ENCODE results near the gene MAP4K4.

The MAP4K4 gene

DNA sequence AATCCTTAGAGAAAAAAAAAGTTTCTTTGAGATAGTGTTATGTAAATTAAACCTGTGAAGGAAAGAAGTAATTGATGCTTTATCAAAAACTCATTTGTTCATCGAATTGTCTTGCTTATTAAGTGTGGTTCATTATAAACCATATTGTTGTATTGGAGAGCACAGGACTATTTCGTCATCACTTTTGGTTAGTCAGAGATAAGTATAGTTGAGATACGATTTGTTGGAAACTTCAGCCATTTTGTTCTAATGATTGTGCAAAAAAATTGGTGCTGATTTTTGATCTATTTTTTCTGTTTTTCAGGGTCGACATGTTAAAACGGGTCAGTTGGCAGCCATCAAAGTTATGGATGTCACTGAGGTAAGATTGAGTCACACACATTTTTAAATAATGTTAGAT lies 92.9 kb downstream of the MAP4K4 start:
- H3K27ac ChIP-seq = no peak overlapping the region
- TF ChIP-seq, protein P1, sequence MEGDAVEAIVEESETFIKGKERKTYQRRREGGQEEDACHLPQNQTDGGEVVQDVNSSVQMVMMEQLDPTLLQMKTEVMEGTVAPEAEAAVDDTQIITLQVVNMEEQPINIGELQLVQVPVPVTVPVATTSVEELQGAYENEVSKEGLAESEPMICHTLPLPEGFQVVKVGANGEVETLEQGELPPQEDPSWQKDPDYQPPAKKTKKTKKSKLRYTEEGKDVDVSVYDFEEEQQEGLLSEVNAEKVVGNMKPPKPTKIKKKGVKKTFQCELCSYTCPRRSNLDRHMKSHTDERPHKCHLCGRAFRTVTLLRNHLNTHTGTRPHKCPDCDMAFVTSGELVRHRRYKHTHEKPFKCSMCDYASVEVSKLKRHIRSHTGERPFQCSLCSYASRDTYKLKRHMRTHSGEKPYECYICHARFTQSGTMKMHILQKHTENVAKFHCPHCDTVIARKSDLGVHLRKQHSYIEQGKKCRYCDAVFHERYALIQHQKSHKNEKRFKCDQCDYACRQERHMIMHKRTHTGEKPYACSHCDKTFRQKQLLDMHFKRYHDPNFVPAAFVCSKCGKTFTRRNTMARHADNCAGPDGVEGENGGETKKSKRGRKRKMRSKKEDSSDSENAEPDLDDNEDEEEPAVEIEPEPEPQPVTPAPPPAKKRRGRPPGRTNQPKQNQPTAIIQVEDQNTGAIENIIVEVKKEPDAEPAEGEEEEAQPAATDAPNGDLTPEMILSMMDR (conservative IDR thresholded peaks at IDR 0.05) = no peak
- no peak for TF ChIP-seq ZFX (IDR thresholded peaks at IDR 0.05)

DNA sequence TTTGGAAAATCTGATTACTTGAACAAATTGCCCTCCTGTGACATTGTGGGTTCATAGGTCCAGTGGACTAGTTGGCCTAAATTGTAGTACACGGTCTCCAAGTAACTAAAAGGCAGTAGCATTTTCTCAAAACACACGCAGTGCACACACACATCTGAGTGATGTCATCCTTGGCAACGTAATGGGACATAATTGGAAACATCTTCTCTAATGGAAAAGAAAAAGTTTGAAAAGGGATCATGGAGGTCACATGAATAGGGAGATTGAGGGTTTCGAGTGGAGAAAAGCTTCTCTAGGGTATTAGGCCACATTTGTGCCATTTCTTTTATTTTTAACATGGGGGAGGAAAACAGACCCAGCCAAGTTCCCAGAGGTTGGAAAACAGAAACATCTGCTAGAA lies 93.3 kb downstream of the MAP4K4 start:
- TF ChIP-seq ZFX (IDR thresholded peaks at IDR 0.05) = no peak
- TF ChIP-seq, protein P1 (conservative IDR thresholded peaks at IDR 0.05) = no peak
- no peak overlapping the region for H3K27ac ChIP-seq

DNA sequence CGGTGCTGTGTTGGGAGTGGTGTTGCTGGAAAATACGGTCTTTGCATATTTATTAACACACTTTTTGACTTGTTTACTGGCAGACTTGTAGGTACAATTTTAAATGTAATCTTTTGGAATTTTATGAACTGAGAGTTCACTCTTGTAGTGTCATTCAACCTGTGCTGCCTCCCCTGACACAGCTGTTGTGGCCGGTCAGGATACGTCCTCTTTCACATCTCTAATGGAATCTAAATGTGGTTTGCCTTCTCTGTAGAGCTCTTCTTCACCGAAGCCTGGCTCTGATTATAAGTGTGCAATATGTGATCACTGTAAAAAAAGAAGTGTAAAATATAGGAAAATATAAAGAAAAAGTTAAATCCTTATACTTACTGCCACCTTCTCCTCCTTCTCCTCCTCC lies 94.7 kb downstream of the MAP4K4 start:
- H3K27ac ChIP-seq = no peak overlapping the region

DNA sequence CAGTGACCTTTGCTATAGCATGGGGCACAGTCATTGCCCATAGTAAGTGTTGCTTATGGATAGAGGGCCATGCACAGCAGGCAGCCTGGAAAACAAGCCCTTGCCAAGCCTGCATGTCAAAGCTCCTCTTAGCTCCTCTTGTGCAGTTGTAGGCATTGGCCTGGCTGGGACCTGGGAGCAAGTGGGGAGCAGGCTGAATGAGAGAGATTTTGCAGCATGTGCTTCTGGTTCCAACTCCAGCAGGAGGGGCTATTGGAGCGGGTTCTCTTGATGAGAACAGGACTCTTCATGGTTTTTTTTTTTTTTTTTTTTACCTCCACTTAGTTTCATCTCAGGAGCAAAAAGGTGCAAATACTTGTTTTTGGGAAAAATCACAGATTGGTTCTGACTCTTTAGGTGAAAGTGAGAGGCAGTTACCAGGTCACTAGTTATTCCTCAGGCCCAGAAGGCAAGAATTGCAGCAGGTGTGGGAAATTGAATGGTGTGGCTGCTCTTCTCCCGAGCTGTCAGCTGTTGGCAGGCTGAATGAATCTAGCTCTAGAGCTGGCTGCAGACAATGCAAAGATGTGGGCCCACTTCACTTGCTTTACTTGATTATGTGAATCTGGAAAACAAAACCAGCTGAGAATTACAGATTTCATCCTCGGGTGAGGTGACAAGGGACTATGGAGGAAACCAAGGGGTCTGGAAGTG lies 95.9 kb downstream of the MAP4K4 start:
- TF ChIP-seq ZFX (IDR thresholded peaks at IDR 0.05) = no peak
- TF ChIP-seq, protein P1 (conservative IDR thresholded peaks at IDR 0.05) = no peak
- no peak overlapping the region for H3K27ac ChIP-seq

More for the DNA sequence above, 94.7 kb downstream of the MAP4K4 start:
- TF ChIP-seq, protein P1 (conservative IDR thresholded peaks at IDR 0.05) = no peak
- TF ChIP-seq ZFX (IDR thresholded peaks at IDR 0.05) = no peak

DNA sequence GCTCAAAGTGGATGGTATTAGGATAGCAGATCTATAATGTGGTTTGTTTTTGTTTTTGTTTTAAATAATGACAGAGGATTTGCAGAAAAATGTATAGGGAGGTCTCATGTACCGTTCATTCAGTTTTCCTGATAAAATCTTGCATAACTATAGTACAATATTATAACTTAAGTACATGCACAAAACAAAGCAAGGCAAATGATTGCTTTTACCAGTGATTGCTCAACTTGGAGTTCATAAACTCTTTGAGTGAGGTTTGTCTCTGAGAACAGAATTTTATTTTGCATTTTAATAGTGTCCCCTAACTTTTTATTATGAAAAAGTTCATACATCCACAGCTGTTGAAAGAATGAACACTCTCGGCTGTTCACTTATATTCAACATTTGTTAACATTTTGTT lies 96.6 kb downstream of the MAP4K4 start:
- H3K27ac ChIP-seq = no peak overlapping the region
- TF ChIP-seq ZFX (IDR thresholded peaks at IDR 0.05) = no peak
- TF ChIP-seq, protein P1 (conservative IDR thresholded peaks at IDR 0.05) = no peak

DNA sequence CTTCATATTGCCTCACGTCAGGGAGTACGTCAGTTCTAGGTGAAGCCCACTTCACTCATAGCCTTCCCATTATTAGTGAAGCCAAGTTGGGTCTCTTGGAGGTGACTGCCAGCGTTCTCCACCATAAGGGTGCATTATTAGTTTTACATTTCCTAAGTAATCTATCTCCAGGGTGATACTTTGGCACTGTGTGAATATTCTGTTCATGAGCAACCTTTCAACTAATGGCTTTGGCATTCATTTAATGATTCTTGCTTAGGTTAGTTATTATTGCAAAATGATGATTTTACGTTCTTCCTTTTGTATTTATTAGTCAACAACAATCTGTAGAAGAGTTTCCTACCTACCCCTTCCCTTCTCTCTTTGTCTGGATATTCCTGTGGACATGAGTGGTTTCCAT lies 97.5 kb downstream of the MAP4K4 start:
- TF ChIP-seq, protein P1 (conservative IDR thresholded peaks at IDR 0.05) = no peak
- TF ChIP-seq ZFX (IDR thresholded peaks at IDR 0.05) = no peak
- H3K27ac ChIP-seq = no peak overlapping the region

DNA sequence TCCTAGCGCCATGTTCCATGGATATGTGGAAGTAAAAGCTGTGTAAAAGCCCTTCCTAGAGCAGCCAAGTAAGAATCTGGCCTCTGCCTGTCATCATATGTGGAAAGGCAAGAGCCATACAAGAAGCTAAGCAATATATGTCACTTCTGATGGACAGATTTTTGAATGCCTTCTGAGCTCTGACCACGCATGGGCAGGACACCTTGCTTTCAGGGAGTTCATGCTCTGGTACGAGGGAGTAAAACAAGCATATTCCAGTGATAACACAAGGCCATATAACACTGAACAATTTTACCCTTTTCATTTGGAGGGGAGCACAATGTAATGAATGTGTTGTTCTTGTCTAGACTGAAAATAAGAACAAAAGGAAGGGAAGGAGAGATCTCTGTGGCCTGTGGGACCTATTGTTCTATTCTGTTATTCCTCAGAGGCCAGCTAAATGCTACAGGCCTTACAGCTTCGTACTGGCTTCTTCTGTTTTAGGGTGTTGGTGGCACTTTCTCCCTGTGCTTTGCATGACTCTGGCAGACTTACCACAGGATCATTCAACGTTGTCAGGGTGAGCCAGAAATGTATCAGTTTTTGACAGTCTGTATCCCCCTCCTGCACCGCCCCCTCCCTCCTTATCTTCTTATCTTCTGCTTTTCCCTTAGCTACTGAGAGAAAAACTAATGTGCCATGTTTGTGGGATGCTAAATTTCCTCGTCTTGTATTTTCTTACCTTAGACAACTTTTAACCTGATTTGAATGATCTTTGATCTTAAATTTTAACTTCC lies 99.5 kb downstream of the MAP4K4 start:
- TF ChIP-seq, protein P1 (conservative IDR thresholded peaks at IDR 0.05) = no peak
- TF ChIP-seq ZFX (IDR thresholded peaks at IDR 0.05) = no peak

More for the DNA sequence above, 99.5 kb downstream of the MAP4K4 start:
- no peak overlapping the region for H3K27ac ChIP-seq

Measured in C4-2B (cell line).